Measurements from ENCODE around the gene ABCC5.
"Not testable (repeated sequence)": the region's sequence is repeated elsewhere in the genome, so short reads cannot be mapped to it uniquely, and the experiment has no call there.

The ABCC5 gene

GRCh38 chr3:184017672-184018423, at the start of gene ABCC5:
ABCC5 (minus strand) TSS chr3:184017884; CDS start chr3:184014392, 3,492 bp downstream.
- peak within 1 kb of the TSS; percentile 100 for H3K4me3 Mint-ChIP-seq
- no peaks in the 10 kb centered on the region for H3K9me3 Mint-ChIP-seq
- peak within 1 kb of the TSS; percentile 90 for H3K27ac Mint-ChIP-seq
- H3K27me3 Mint-ChIP-seq: peaks cover 27% of the 10 kb centered on the region
- DNase-seq: peak; percentile 90
- H3K4me1 Mint-ChIP-seq: peaks cover 42% of the 10 kb centered on the region
- peaks cover 4% of the 10 kb centered on the region for H3K36me3 Mint-ChIP-seq
- CTCF ChIA-PET: interaction anchor here (0.6 to 1.2 kb wide), 5 partner anchors 12 to 1135 kb away, joined by 3 to 7 read pairs (median 4); partner anchors contain the start of gene C3orf70

GRCh38 chr3:184066211-184066610, 48.5 kb upstream of the ABCC5 start:
- no peak for DNase-seq
- H3K27ac Mint-ChIP-seq: no peak overlapping the region
- peaks cover 8% of the 10 kb centered on the region for H3K9me3 Mint-ChIP-seq
- H3K4me3 Mint-ChIP-seq: no peak overlapping the region
- CTCF ChIA-PET: no interaction called here
- H3K4me1 Mint-ChIP-seq: no peaks in the 10 kb centered on the region
- peaks cover 16% of the 10 kb centered on the region for H3K27me3 Mint-ChIP-seq
- H3K36me3 Mint-ChIP-seq: no peaks in the 10 kb centered on the region

GRCh38 chr3:184062637-184063036, 45.0 kb upstream of the ABCC5 start:
- Mint-ChIP-seq H3K4me1 (no peaks in the 10 kb centered on the region), H3K27ac (no peak overlapping the region), H3K4me3 (no peak overlapping the region), H3K27me3 (peaks cover 20% of the 10 kb centered on the region), H3K36me3 (no peaks in the 10 kb centered on the region), H3K9me3 (no peaks in the 10 kb centered on the region)
- CTCF ChIA-PET: no interaction called here
- no peak for DNase-seq

GRCh38 chr3:184059424-184059823, 41.7 kb upstream of the ABCC5 start:
- Mint-ChIP-seq H3K4me1 (no peaks in the 10 kb centered on the region), H3K4me3 (no peak overlapping the region), H3K27ac (no peak overlapping the region), H3K27me3 (peaks cover 14% of the 10 kb centered on the region), H3K9me3 (no peaks in the 10 kb centered on the region), H3K36me3 (no peaks in the 10 kb centered on the region)
- CTCF ChIA-PET: no interaction called here
- no peak for DNase-seq

GRCh38 chr3:184058029-184058428, 40.3 kb upstream of the ABCC5 start:
- H3K36me3 Mint-ChIP-seq: no peaks in the 10 kb centered on the region
- CTCF ChIA-PET: no interaction called here
- no peaks in the 10 kb centered on the region for H3K4me1 Mint-ChIP-seq
- no peak for DNase-seq
- no peak overlapping the region for H3K4me3 Mint-ChIP-seq
- no peak overlapping the region for H3K27ac Mint-ChIP-seq
- no peaks in the 10 kb centered on the region for H3K9me3 Mint-ChIP-seq
- peaks cover 18% of the 10 kb centered on the region for H3K27me3 Mint-ChIP-seq

GRCh38 chr3:184052767-184053166, 35.1 kb upstream of the ABCC5 start, which contains the start of gene HTR3C:
HTR3C (plus strand) TSS chr3:184053047; CDS start chr3:184053081, 34 bp downstream.
- Mint-ChIP-seq H3K27me3 (peaks cover 34% of the 10 kb centered on the region), H3K4me1 (no peaks in the 10 kb centered on the region), H3K27ac (no peak within 1 kb of the TSS), H3K4me3 (no peak within 1 kb of the TSS), H3K9me3 (no peaks in the 10 kb centered on the region), H3K36me3 (no peaks in the 10 kb centered on the region)
- DNase-seq: no peak
- CTCF ChIA-PET: no interaction called here

- Mint-ChIP-seq H3K4me1 (no peaks in the 10 kb centered on the region), H3K9me3 (no peaks in the 10 kb centered on the region), H3K27me3 (peaks cover 34% of the 10 kb centered on the region), H3K4me3 (no peak overlapping the region), H3K27ac (no peak overlapping the region), H3K36me3 (no peaks in the 10 kb centered on the region)
- CTCF ChIA-PET: no interaction called here
- no peak for DNase-seq
Measured at GRCh38 chr3:184050217-184050847, 32.6 kb upstream of the ABCC5 start.

GRCh38 chr3:184045995-184046394, 28.3 kb upstream of the ABCC5 start:
- no peaks in the 10 kb centered on the region for H3K36me3 Mint-ChIP-seq
- no peaks in the 10 kb centered on the region for H3K9me3 Mint-ChIP-seq
- peaks cover 22% of the 10 kb centered on the region for H3K27me3 Mint-ChIP-seq
- no peak overlapping the region for H3K4me3 Mint-ChIP-seq
- DNase-seq: no peak
- H3K4me1 Mint-ChIP-seq: no peaks in the 10 kb centered on the region
- no peak overlapping the region for H3K27ac Mint-ChIP-seq
- CTCF ChIA-PET: interaction anchor here (0.6 kb wide), 1 partner anchor 63 kb away, joined by 4 read pairs; no protein-coding TSS in a partner anchor

GRCh38 chr3:184042617-184043016, 24.9 kb upstream of the ABCC5 start:
- CTCF ChIA-PET: no interaction called here
- DNase-seq: no peak
- no peak overlapping the region for H3K4me3 Mint-ChIP-seq
- no peaks in the 10 kb centered on the region for H3K4me1 Mint-ChIP-seq
- no peaks in the 10 kb centered on the region for H3K36me3 Mint-ChIP-seq
- no peaks in the 10 kb centered on the region for H3K9me3 Mint-ChIP-seq
- no peak overlapping the region for H3K27ac Mint-ChIP-seq
- H3K27me3 Mint-ChIP-seq: peaks cover 12% of the 10 kb centered on the region

- no peak overlapping the region for H3K27ac Mint-ChIP-seq
- H3K4me3 Mint-ChIP-seq: no peak overlapping the region
- CTCF ChIA-PET: interaction anchor here (1.1 kb wide), 1 partner anchor 10 kb away, joined by 5 read pairs; no protein-coding TSS in a partner anchor
- no peaks in the 10 kb centered on the region for H3K4me1 Mint-ChIP-seq
- DNase-seq: no peak
- H3K27me3 Mint-ChIP-seq: peaks cover 26% of the 10 kb centered on the region
- no peaks in the 10 kb centered on the region for H3K36me3 Mint-ChIP-seq
- H3K9me3 Mint-ChIP-seq: no peaks in the 10 kb centered on the region
Measured at GRCh38 chr3:184040010-184040409, 22.3 kb upstream of the ABCC5 start.

- Mint-ChIP-seq H3K27ac (no peak overlapping the region), H3K27me3 (peaks cover 26% of the 10 kb centered on the region), H3K9me3 (no peaks in the 10 kb centered on the region), H3K4me3 (no peak overlapping the region), H3K4me1 (no peaks in the 10 kb centered on the region), H3K36me3 (no peaks in the 10 kb centered on the region)
- CTCF ChIA-PET: interaction anchor here (1.1 kb wide), 1 partner anchor 9 kb away, joined by 5 read pairs; no protein-coding TSS in a partner anchor
- no peak for DNase-seq
Measured at GRCh38 chr3:184039414-184039813, 21.7 kb upstream of the ABCC5 start.

GRCh38 chr3:184038307-184038706, 20.6 kb upstream of the ABCC5 start:
- peaks cover 26% of the 10 kb centered on the region for H3K27me3 Mint-ChIP-seq
- H3K4me1 Mint-ChIP-seq, H3K4me3 Mint-ChIP-seq, DNase-seq, H3K36me3 Mint-ChIP-seq, CTCF ChIA-PET, H3K27ac Mint-ChIP-seq, H3K9me3 Mint-ChIP-seq: not testable (repeated sequence)

- no peak overlapping the region for H3K4me3 Mint-ChIP-seq
- no peaks in the 10 kb centered on the region for H3K9me3 Mint-ChIP-seq
- H3K36me3 Mint-ChIP-seq: no peaks in the 10 kb centered on the region
Measured at GRCh38 chr3:184037816-184038215, 20.1 kb upstream of the ABCC5 start.

GRCh38 chr3:184031187-184031792, 13.6 kb upstream of the ABCC5 start, which contains the start of gene HTR3D:
HTR3D (plus strand) TSS chr3:184031742; CDS start chr3:184031742, 0 bp downstream.
- CTCF ChIA-PET: no interaction called here
- H3K36me3 Mint-ChIP-seq: no peaks in the 10 kb centered on the region

More at GRCh38 chr3:184037816-184038215, 20.1 kb upstream of the ABCC5 start:
- H3K27me3 Mint-ChIP-seq: peaks cover 28% of the 10 kb centered on the region
- no peak for DNase-seq
- CTCF ChIA-PET: no interaction called here
- H3K4me1 Mint-ChIP-seq: no peaks in the 10 kb centered on the region
- H3K27ac Mint-ChIP-seq: peak overlapping the region; percentile 31

More at GRCh38 chr3:184031187-184031792, 13.6 kb upstream of the ABCC5 start, which contains the start of gene HTR3D:
- Mint-ChIP-seq H3K4me3 (no peak within 1 kb of the TSS), H3K27me3 (peaks cover 28% of the 10 kb centered on the region), H3K9me3 (no peaks in the 10 kb centered on the region), H3K4me1 (no peaks in the 10 kb centered on the region), H3K27ac (no peak within 1 kb of the TSS)
- DNase-seq: no peak
